HAP-1 (cell line): ENCODE data around the gene CMIP.

Source experiments
- DNase-seq, 2 experiments: peaks; one replicate each; pipeline ENCODE4 v3.0.0-alpha.2; 2016 to 2020; ENCODE audit warnings: low spot score in 2 of 2
- H3K27me3 ChIP-seq: fragments of 250-450 bp; sonication (Bioruptor Pico); 2 replicates; pipeline ENCODE4 v1.5.1; 2020; ENCODE audit warnings: low read depth, mild to moderate bottlenecking, moderate library complexity
- H3K36me3 ChIP-seq: fragments of 250-450 bp; sonication (Bioruptor Pico); replicated peaks from 2 replicates; pipeline ENCODE4 v1.5.1; 2020; ENCODE audit warnings: mild to moderate bottlenecking
- H3K4me1 ChIP-seq: fragments of 250-450 bp; sonication (Bioruptor Pico); 2 replicates; pipeline ENCODE4 v1.5.1; 2020; ENCODE audit warnings: mild to moderate bottlenecking
- H3K4me3 ChIP-seq: fragments of 250-450 bp; sonication (Bioruptor Pico); 2 replicates; pipeline ENCODE4 v1.5.1; 2020; ENCODE audit warnings: mild to moderate bottlenecking, moderate library complexity
- H3K9me3 ChIP-seq: fragments of 250-450 bp; sonication (Bioruptor Pico); 2 replicates; pipeline ENCODE4 v1.5.1; 2020; ENCODE audit warnings: mild to moderate bottlenecking, moderate library complexity
- in situ Hi-C: fragments of 300-500 bp; cut with MboI; formaldehyde crosslinking; loops from 3 replicates; pipeline ENCODE4 v1.14.3; 2020; ENCODE audit warnings: low sequenced_read_pairs, inconsistent platforms, mixed read lengths

Gene CMIP

DNA sequence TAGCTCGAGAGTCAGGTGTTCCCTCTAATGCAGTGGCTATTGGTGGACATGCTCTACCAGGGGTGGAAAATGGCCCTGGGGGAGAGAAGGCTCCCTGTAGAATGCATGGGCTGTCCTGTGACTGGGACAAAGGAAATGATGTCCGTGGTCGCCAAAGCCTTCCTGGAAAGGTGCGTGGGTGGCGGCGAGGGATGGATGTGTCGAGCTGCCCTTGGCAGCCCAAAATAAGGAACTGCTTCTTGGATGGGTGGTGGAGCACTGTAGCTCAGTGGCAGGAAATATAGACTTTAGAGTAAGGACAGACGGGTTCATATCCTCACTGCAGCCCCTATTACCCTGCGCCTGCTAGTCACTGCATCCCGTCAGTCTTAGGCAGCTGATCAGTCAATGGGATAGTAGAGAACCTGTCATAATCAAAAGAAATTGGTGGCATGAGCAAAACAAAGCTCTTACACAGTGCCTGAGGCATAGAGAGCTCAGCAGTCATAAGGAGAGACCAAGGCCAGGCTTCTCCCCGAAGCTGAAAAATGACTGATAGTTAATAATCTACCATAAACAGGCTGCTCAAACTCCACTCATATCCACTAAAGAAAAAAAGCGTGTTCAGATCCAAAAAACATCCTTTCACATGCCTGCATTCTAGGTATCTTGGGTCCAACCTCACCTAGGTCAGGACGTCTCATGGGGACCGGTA, 211.0 kb downstream of the CMIP start:
- peaks cover 25% of the 10 kb centered on the region for H3K36me3 ChIP-seq
- no peaks in the 10 kb centered on the region for H3K4me1 ChIP-seq
- no peak for DNase-seq
- in situ Hi-C loops: no loop called here
- no peaks in the 10 kb centered on the region for H3K27me3 ChIP-seq
- no peak overlapping the region for H3K4me3 ChIP-seq
- no peaks in the 10 kb centered on the region for H3K9me3 ChIP-seq

- Histone ChIP-seq H3K4me1 (no peaks in the 10 kb centered on the region), H3K9me3 (no peaks in the 10 kb centered on the region), H3K4me3 (no peak overlapping the region), H3K27me3 (no peaks in the 10 kb centered on the region), H3K36me3 (peaks cover 27% of the 10 kb centered on the region)
- no peak for DNase-seq
- in situ Hi-C loops: no loop called here
These were observed 212.6 kb downstream of the CMIP start for GRCh38 chr16:81657224-81657623.

DNA sequence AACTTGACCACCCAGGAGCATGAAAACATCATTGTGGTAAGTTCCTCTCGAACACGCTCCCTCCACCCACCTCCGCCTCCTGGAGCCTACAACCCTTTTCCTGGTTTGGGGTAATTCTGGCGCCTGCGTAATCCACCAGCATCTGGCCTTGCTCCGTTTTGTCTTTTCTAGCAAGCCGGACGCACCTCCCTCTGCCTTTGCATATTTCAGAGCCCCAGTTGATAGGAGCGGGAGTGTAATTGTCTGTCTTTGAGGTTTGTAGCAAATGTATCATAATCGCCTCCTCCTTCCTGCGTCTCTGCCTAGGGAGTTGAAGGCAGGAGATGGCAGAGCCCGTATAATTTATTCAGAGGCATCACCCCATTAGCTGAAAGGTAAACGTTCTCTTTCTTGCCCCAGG, 213.2 kb downstream of the CMIP start:
- in situ Hi-C loops: no loop called here
- Histone ChIP-seq H3K9me3 (no peaks in the 10 kb centered on the region), H3K4me1 (no peaks in the 10 kb centered on the region), H3K4me3 (no peak overlapping the region), H3K36me3 (peaks cover 26% of the 10 kb centered on the region), H3K27me3 (no peaks in the 10 kb centered on the region)
- no peak for DNase-seq

- no peaks in the 10 kb centered on the region for H3K27me3 ChIP-seq
- no peak overlapping the region for H3K4me3 ChIP-seq
- in situ Hi-C loops: no loop called here
- H3K9me3 ChIP-seq: no peaks in the 10 kb centered on the region
- no peak for DNase-seq
- H3K36me3 ChIP-seq: peaks cover 20% of the 10 kb centered on the region; the same call in 1 of the 2 replicates
- H3K4me1 ChIP-seq: no peaks in the 10 kb centered on the region
These were observed 213.8 kb downstream of the CMIP start for GRCh38 chr16:81658373-81658772.

DNA sequence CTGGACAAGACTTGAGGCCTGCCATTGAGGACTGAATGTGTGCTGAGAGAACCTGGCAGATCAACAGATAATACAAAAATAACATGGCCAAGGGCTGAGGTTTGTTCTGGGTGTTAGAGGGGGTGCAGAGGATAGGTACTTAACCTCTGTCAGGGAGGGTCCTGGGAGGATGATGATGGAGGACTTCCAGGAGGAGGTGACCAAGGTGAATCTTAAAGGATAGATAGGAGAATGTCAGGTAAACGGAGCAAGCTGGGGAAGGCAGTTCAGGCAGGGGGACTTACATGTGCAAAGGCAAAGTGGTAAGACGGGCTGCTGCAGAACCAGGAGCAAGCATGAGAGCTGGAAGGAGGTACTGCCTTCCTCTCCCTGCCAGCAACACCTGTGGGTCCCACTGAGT, 214.6 kb downstream of the CMIP start:
- DNase-seq: no peak
- in situ Hi-C loops: no loop called here
- Histone ChIP-seq H3K36me3 (peaks cover 14% of the 10 kb centered on the region; the same call in 1 of the 2 replicates), H3K27me3 (no peaks in the 10 kb centered on the region), H3K4me3 (no peak overlapping the region), H3K4me1 (no peaks in the 10 kb centered on the region), H3K9me3 (no peaks in the 10 kb centered on the region)

DNA sequence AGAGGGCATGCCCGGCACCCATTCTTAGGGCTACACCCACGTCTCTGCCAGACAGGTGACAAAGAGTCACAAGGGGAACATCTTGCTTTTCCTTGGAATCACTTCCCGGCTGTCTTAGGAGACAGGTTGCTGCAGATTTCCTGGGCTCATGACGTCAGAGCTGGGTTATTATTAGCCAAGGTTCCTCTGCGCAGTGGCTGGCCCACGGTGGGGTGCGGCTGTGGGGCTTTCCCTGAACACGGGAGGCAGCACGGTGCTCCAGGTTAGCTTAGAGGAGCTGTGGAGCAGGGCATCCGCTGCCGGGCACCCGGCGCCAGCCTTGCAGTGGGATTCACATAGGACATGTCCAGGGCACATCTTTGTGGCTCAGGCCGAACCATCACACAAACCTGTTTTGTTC, 216.5 kb downstream of the CMIP start:
- in situ Hi-C loops: no loop called here
- Histone ChIP-seq H3K4me3 (no peak overlapping the region), H3K27me3 (no peaks in the 10 kb centered on the region), H3K36me3 (peaks cover 14% of the 10 kb centered on the region; the same call in 1 of the 2 replicates), H3K4me1 (no peaks in the 10 kb centered on the region), H3K9me3 (no peaks in the 10 kb centered on the region)
- DNase-seq: no peak

GRCh38 chr16:81664153-81664552, 219.5 kb downstream of the CMIP start:
- DNase-seq: no peak
- H3K9me3 ChIP-seq: no peaks in the 10 kb centered on the region
- no peaks in the 10 kb centered on the region for H3K4me1 ChIP-seq
- no peaks in the 10 kb centered on the region for H3K27me3 ChIP-seq
- no peak overlapping the region for H3K4me3 ChIP-seq
- H3K36me3 ChIP-seq: peaks cover 3% of the 10 kb centered on the region; the same call in 1 of the 2 replicates
- in situ Hi-C loops: no loop called here

DNA sequence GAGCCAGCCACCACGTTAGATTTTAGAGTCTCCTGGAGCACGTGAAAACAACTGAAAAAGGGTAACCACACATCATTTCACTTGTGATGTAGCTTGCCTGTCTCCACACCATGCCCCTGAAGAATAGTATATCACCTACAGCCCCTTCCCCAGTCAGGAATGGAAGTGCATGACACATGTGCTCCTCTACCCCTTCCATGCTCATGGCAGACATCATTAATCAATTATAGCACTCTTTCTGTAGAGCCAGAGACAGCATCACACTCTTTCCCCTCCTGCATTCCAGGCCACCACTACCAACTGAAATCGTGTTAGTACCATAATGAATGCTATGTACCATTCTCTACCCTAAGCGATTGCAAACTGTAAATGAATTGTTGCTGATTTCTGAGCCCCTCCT, 221.0 kb downstream of the CMIP start:
- in situ Hi-C loops: no loop called here
- no peaks in the 10 kb centered on the region for H3K4me1 ChIP-seq
- H3K4me3 ChIP-seq: no peak overlapping the region
- DNase-seq: no peak
- peaks cover 2% of the 10 kb centered on the region; the same call in 1 of the 2 replicates for H3K36me3 ChIP-seq
- no peaks in the 10 kb centered on the region for H3K9me3 ChIP-seq
- no peaks in the 10 kb centered on the region for H3K27me3 ChIP-seq

GRCh38 chr16:81666113-81666512, 221.5 kb downstream of the CMIP start:
- Histone ChIP-seq H3K36me3 (no peaks in the 10 kb centered on the region; the same call in 1 of the 2 replicates), H3K9me3 (no peaks in the 10 kb centered on the region), H3K4me3 (no peak overlapping the region), H3K27me3 (no peaks in the 10 kb centered on the region), H3K4me1 (no peaks in the 10 kb centered on the region)
- DNase-seq: no peak
- in situ Hi-C loops: no loop called here

DNA sequence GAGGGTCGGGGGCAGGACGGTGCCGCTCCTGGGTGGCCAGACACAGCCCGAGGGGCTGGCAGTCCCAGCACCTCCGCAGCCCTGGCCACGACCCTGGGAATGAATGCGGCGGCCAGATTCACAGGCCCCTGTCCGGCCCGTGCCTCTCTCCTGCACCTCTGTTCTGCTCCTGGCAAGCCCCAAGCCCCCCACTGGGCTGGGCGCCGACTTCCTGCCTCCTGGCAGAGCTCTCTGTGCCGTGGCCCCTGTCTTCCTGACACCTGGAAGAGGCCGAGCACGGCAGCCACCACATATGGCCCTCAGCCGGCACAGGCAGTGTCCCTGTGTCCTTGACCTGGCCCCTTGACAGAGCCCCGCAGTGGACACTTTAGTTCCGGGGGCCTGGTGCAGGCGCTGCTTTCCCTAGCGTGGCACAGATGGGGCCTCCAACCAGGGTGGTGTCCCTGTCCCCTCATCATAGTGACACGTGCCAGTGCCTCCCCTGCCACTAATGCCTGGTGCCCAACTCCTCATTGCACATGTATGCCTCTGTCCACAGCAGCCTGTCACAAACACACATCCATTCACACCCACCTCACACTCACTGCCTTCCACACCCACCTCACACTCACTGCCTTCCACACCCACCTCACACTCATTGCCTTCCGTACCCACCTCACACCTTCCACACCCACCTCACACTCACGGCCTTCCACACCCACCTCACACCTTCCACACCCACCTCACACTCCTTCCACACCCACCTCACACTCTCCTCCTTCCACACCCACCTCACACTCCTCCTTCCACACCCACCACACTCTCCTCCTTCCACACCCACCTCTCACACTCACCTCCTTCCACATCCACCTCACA, 223.9 kb downstream of the CMIP start:
- in situ Hi-C loops: no loop called here
- Histone ChIP-seq H3K36me3 (peaks cover 1% of the 10 kb centered on the region), H3K27me3 (no peaks in the 10 kb centered on the region), H3K4me1 (no peaks in the 10 kb centered on the region), H3K4me3 (no peak overlapping the region), H3K9me3 (no peaks in the 10 kb centered on the region)
- no peak for DNase-seq

- Histone ChIP-seq H3K36me3 (peaks cover 3% of the 10 kb centered on the region), H3K27me3 (no peaks in the 10 kb centered on the region), H3K4me3 (no peak overlapping the region), H3K9me3 (no peaks in the 10 kb centered on the region), H3K4me1 (no peaks in the 10 kb centered on the region)
- in situ Hi-C loops: no loop called here
- DNase-seq: no peak
These were observed 225.1 kb downstream of the CMIP start for GRCh38 chr16:81669473-81670350.

GRCh38 chr16:81671738-81672597, 227.4 kb downstream of the CMIP start:
- in situ Hi-C loops: no loop called here

GRCh38 chr16:81673432-81673831, 228.8 kb downstream of the CMIP start:
- Histone ChIP-seq H3K36me3 (peaks cover 3% of the 10 kb centered on the region), H3K9me3 (no peaks in the 10 kb centered on the region), H3K4me3 (no peak overlapping the region), H3K4me1 (no peaks in the 10 kb centered on the region), H3K27me3 (no peaks in the 10 kb centered on the region)
- in situ Hi-C loops: no loop called here
- DNase-seq: no peak

More at GRCh38 chr16:81671738-81672597, 227.4 kb downstream of the CMIP start:
- Histone ChIP-seq H3K9me3 (no peaks in the 10 kb centered on the region), H3K4me3 (no peak overlapping the region), H3K4me1 (no peaks in the 10 kb centered on the region), H3K36me3 (peaks cover 3% of the 10 kb centered on the region), H3K27me3 (no peaks in the 10 kb centered on the region)
- DNase-seq: no peak
